Measurements from ENCODE around the gene ASB9. TPM values are rescaled to one million over a fixed set of nuclear protein-coding genes. Genes with fewer than 3 reads are reported as not detected.
"Not testable (repeated sequence)": the region's sequence is repeated elsewhere in the genome, so short reads cannot be mapped to it uniquely, and the experiment has no call there.

Gene ASB9
- not detected for polyA plus RNA-seq

GRCh38 chrX:15269618-15270521 is at the start of gene ASB9:
ASB9 (minus strand) TSS chrX:15270083; CDS start chrX:15269874, 209 bp downstream.
- Mint-ChIP-seq H3K27me3 (peaks cover 4% of the 10 kb centered on the region), H3K9me3 (no peaks in the 10 kb centered on the region), H3K36me3 (no peaks in the 10 kb centered on the region), H3K27ac (no peak within 1 kb of the TSS), H3K4me3 (peak within 1 kb of the TSS in 2 of 4 donors; percentile 28 to 65), H3K4me1 (peaks cover 0 to 3% (median 0%) of the 10 kb centered on the region in 3 donors)

- H3K9me3 Mint-ChIP-seq: no peaks in the 10 kb centered on the region
- peaks cover 1% of the 10 kb centered on the region for H3K36me3 Mint-ChIP-seq
Measured at GRCh38 chrX:15319075-15319474, 49.2 kb upstream of the ASB9 start.

GRCh38 chrX:15315509-15315908 is 45.6 kb upstream of the ASB9 start, which contains the start of gene ASB11:
ASB11 (minus strand) TSS chrX:15315640; CDS start chrX:15315605, 35 bp downstream.
- no peaks in the 10 kb centered on the region for H3K27me3 Mint-ChIP-seq
- no peaks in the 10 kb centered on the region for H3K36me3 Mint-ChIP-seq
- no peak within 1 kb of the TSS for H3K4me3 Mint-ChIP-seq
- H3K4me1 Mint-ChIP-seq: no peaks in the 10 kb centered on the region
- H3K9me3 Mint-ChIP-seq: no peaks in the 10 kb centered on the region
- H3K27ac Mint-ChIP-seq: no peak within 1 kb of the TSS

More at GRCh38 chrX:15319075-15319474, 49.2 kb upstream of the ASB9 start:
- no peaks in the 10 kb centered on the region for H3K4me1 Mint-ChIP-seq
- H3K4me3 Mint-ChIP-seq: no peak overlapping the region
- H3K27me3 Mint-ChIP-seq: peaks cover 1% of the 10 kb centered on the region
- H3K27ac Mint-ChIP-seq: no peak overlapping the region

GRCh38 chrX:15314472-15314871 is 44.6 kb upstream of the ASB9 start:
- no peak overlapping the region for H3K4me3 Mint-ChIP-seq
- H3K27me3 Mint-ChIP-seq: no peaks in the 10 kb centered on the region
- H3K4me1 Mint-ChIP-seq: no peaks in the 10 kb centered on the region
- H3K27ac Mint-ChIP-seq: no peak overlapping the region
- no peaks in the 10 kb centered on the region for H3K36me3 Mint-ChIP-seq
- no peaks in the 10 kb centered on the region for H3K9me3 Mint-ChIP-seq

GRCh38 chrX:15311119-15311518 is 41.2 kb upstream of the ASB9 start:
- Mint-ChIP-seq H3K27me3 (peaks cover 1% of the 10 kb centered on the region), H3K9me3 (no peaks in the 10 kb centered on the region), H3K27ac (no peak overlapping the region), H3K4me3 (no peak overlapping the region), H3K4me1 (no peaks in the 10 kb centered on the region), H3K36me3 (no peaks in the 10 kb centered on the region)

- H3K4me1 Mint-ChIP-seq: no peaks in the 10 kb centered on the region
- no peaks in the 10 kb centered on the region for H3K9me3 Mint-ChIP-seq
- H3K27me3 Mint-ChIP-seq: peaks cover 3% of the 10 kb centered on the region
- no peak overlapping the region for H3K27ac Mint-ChIP-seq
- H3K4me3 Mint-ChIP-seq: no peak overlapping the region
- no peaks in the 10 kb centered on the region for H3K36me3 Mint-ChIP-seq
Measured at GRCh38 chrX:15310117-15310516, 40.2 kb upstream of the ASB9 start.

- not testable (repeated sequence) for H3K9me3 Mint-ChIP-seq, H3K4me1 Mint-ChIP-seq, H3K4me3 Mint-ChIP-seq
Measured at GRCh38 chrX:15305899-15306298, 36.0 kb upstream of the ASB9 start.

GRCh38 chrX:15301924-15302323 is 32.0 kb upstream of the ASB9 start:
- H3K4me3 Mint-ChIP-seq: no peak overlapping the region
- peaks cover 7% of the 10 kb centered on the region for H3K27me3 Mint-ChIP-seq
- peaks cover 0 to 3% (median 1%) of the 10 kb centered on the region in 3 donors for H3K4me1 Mint-ChIP-seq
- H3K36me3 Mint-ChIP-seq: no peaks in the 10 kb centered on the region
- H3K27ac Mint-ChIP-seq: no peak overlapping the region
- no peaks in the 10 kb centered on the region for H3K9me3 Mint-ChIP-seq

More at GRCh38 chrX:15305899-15306298, 36.0 kb upstream of the ASB9 start:
- H3K36me3 Mint-ChIP-seq, H3K27me3 Mint-ChIP-seq, H3K27ac Mint-ChIP-seq: not testable (repeated sequence)

- H3K4me3 Mint-ChIP-seq: no peak overlapping the region
- no peak overlapping the region for H3K27ac Mint-ChIP-seq
- peaks cover 0 to 3% (median 1%) of the 10 kb centered on the region in 3 donors for H3K4me1 Mint-ChIP-seq
- H3K36me3 Mint-ChIP-seq: no peaks in the 10 kb centered on the region
- peaks cover 4% of the 10 kb centered on the region for H3K27me3 Mint-ChIP-seq
- H3K9me3 Mint-ChIP-seq: no peaks in the 10 kb centered on the region
Measured at GRCh38 chrX:15299941-15300851, 30.3 kb upstream of the ASB9 start.

GRCh38 chrX:15298780-15299179 is 28.9 kb upstream of the ASB9 start:
- H3K27ac Mint-ChIP-seq: no peak overlapping the region
- no peaks in the 10 kb centered on the region for H3K36me3 Mint-ChIP-seq
- H3K9me3 Mint-ChIP-seq: no peaks in the 10 kb centered on the region
- H3K27me3 Mint-ChIP-seq: peaks cover 3% of the 10 kb centered on the region
- peaks cover 0 to 3% (median 1%) of the 10 kb centered on the region in 3 donors for H3K4me1 Mint-ChIP-seq
- H3K4me3 Mint-ChIP-seq: no peak overlapping the region

GRCh38 chrX:15298201-15298600 is 28.3 kb upstream of the ASB9 start:
- H3K27me3 Mint-ChIP-seq: peaks cover 3% of the 10 kb centered on the region
- H3K9me3 Mint-ChIP-seq: peaks cover 0 to 2% (median 0%) of the 10 kb centered on the region in 3 donors
- no peak overlapping the region for H3K4me3 Mint-ChIP-seq
- no peak overlapping the region for H3K27ac Mint-ChIP-seq
- peaks cover 2% of the 10 kb centered on the region for H3K36me3 Mint-ChIP-seq
- peaks cover 0 to 3% (median 1%) of the 10 kb centered on the region in 3 donors for H3K4me1 Mint-ChIP-seq

- Mint-ChIP-seq H3K27ac (no peak overlapping the region), H3K9me3 (peaks cover 0 to 2% (median 0%) of the 10 kb centered on the region in 3 donors), H3K36me3 (peaks cover 2% of the 10 kb centered on the region), H3K27me3 (no peaks in the 10 kb centered on the region), H3K4me3 (no peak overlapping the region), H3K4me1 (no peaks in the 10 kb centered on the region)
Measured at GRCh38 chrX:15293451-15293850, 23.6 kb upstream of the ASB9 start.

GRCh38 chrX:15292861-15293260 is 23.0 kb upstream of the ASB9 start:
- peaks cover 0 to 2% (median 0%) of the 10 kb centered on the region in 3 donors for H3K9me3 Mint-ChIP-seq
- no peaks in the 10 kb centered on the region for H3K4me1 Mint-ChIP-seq
- no peak overlapping the region for H3K27ac Mint-ChIP-seq
- no peaks in the 10 kb centered on the region for H3K27me3 Mint-ChIP-seq
- H3K4me3 Mint-ChIP-seq: no peak overlapping the region
- peaks cover 2% of the 10 kb centered on the region for H3K36me3 Mint-ChIP-seq

GRCh38 chrX:15277604-15278003 is 7.7 kb upstream of the ASB9 start:
- Mint-ChIP-seq H3K36me3 (peaks cover 2% of the 10 kb centered on the region), H3K27me3 (peaks cover 2% of the 10 kb centered on the region), H3K27ac (no peak overlapping the region), H3K9me3 (peaks cover 0 to 2% (median 0%) of the 10 kb centered on the region in 3 donors), H3K4me3 (no peak overlapping the region), H3K4me1 (no peaks in the 10 kb centered on the region)

GRCh38 chrX:15274946-15275345 is 5.1 kb upstream of the ASB9 start:
- H3K36me3 Mint-ChIP-seq: no peaks in the 10 kb centered on the region
- H3K27ac Mint-ChIP-seq: no peak overlapping the region

More at GRCh38 chrX:15274946-15275345, 5.1 kb upstream of the ASB9 start:
- no peaks in the 10 kb centered on the region for H3K9me3 Mint-ChIP-seq
- H3K4me3 Mint-ChIP-seq: no peak overlapping the region
- H3K4me1 Mint-ChIP-seq: no peaks in the 10 kb centered on the region
- peaks cover under 1% of the 10 kb centered on the region for H3K27me3 Mint-ChIP-seq
